OCI-LY3 (cell line): ENCODE measurements around the gene DENND2A.

ENCODE experiments used
- H2AFZ ChIP-seq: fragments of 200-600, 300-600 bp; shearing (Covaris generic); 2 replicates; pipeline ENCODE4 v1.6.0; 2014; ENCODE audit warnings: antibody characterized with exemption, low read depth, low read length
- H3K27ac ChIP-seq: fragments of 200-600, 300-600 bp; sonication (generic); 2 replicates; pipeline ENCODE4 v1.5.1; 2014; ENCODE audit warnings: mild to moderate bottlenecking, low read length, moderate library complexity, mixed read lengths
- H3K27me3 ChIP-seq: fragments of 200-600, 300-600 bp; sonication (generic); 2 replicates; pipeline ENCODE4 v1.6.1; 2014; ENCODE audit warnings: low read depth, low read length, mixed read lengths
- H3K36me3 ChIP-seq: fragments of 200-600, 300-600 bp; sonication (generic); replicated peaks from 2 replicates; pipeline ENCODE3; 2014; ENCODE audit warnings: low read depth, low read length, mixed read lengths
- H3K4me1 ChIP-seq: fragments of 300-600, 200-600 bp; sonication (generic); 2 replicates; pipeline ENCODE4 v1.6.1; 2014; ENCODE audit warnings: low read length, mixed read lengths
- H3K4me2 ChIP-seq: fragments of 200-600, 300-600 bp; sonication (generic); 2 replicates; pipeline ENCODE4 v1.6.1; 2014; ENCODE audit warnings: low read length, mixed read lengths
- H3K4me3 ChIP-seq: fragments of 300-600, 200-600 bp; sonication (generic); 2 replicates; pipeline ENCODE4 v1.5.1; 2014; ENCODE audit warnings: antibody characterized with exemption, mild to moderate bottlenecking, low read length, moderate library complexity
- H3K79me2 ChIP-seq: fragments of 300-600, 200-600 bp; shearing (Covaris generic); 2 replicates; pipeline ENCODE4 v1.6.1; 2014; ENCODE audit warnings: mild to moderate bottlenecking, low read length, mixed read lengths
- H3K9ac ChIP-seq: fragments of 300-600, 200-600 bp; shearing (Covaris generic); 2 replicates; pipeline ENCODE4 v1.6.0; 2014; ENCODE audit warnings: mild to moderate bottlenecking, low read length, moderate library complexity
- H3K9me3 ChIP-seq: fragments of 200-600, 300-600 bp; shearing (Covaris generic); 2 replicates; pipeline ENCODE4 v1.6.1; 2014; ENCODE audit warnings: low read length, mixed read lengths; ENCODE audit not compliant: insufficient read depth
- H4K20me1 ChIP-seq: fragments of 200-600, 300-600 bp; sonication (generic); 2 replicates; pipeline ENCODE4 v1.6.1; 2016; ENCODE audit warnings: low read length, mixed read lengths; ENCODE audit not compliant: insufficient read depth
- CTCF ChIP-seq: fragments of 200-600, 300-600 bp; sonication (generic); IDR thresholded peaks from 2 replicates; pipeline ENCODE4 v1.5.1; 2014; ENCODE audit warnings: antibody characterized with exemption, low read length, low read depth
- EZH2phosphoT487 ChIP-seq: fragments of 200-600 bp; shearing (Covaris generic); IDR thresholded peaks from 2 replicates; pipeline ENCODE4 v1.6.1; 2018; ENCODE audit warnings: antibody characterized with exemption, mixed run types, low read depth

The DENND2A gene

GRCh38 chr7:140497241-140497769, 143.3 kb downstream of the DENND2A start:
- H3K9me3 ChIP-seq = no peaks in the 10 kb centered on the region
- H4K20me1 ChIP-seq = no peaks in the 10 kb centered on the region
- H3K4me1 ChIP-seq = no peaks in the 10 kb centered on the region
- TF ChIP-seq CTCF (no peak), EZH2phosphoT487 (no peak)
- no peak overlapping the region for H3K9ac ChIP-seq
- H3K79me2 ChIP-seq = no peaks in the 10 kb centered on the region
- no peak overlapping the region for H3K4me3 ChIP-seq
- H3K4me2 ChIP-seq = no peak overlapping the region
- no peak overlapping the region for H2AFZ ChIP-seq
- no peaks in the 10 kb centered on the region for H3K36me3 ChIP-seq
- H3K27me3 ChIP-seq = no peaks in the 10 kb centered on the region
- no peak overlapping the region for H3K27ac ChIP-seq

GRCh38 chr7:140495514-140496097, 145.0 kb downstream of the DENND2A start:
- no peak overlapping the region for H3K4me2 ChIP-seq
- no peaks in the 10 kb centered on the region for H4K20me1 ChIP-seq
- no peaks in the 10 kb centered on the region for H3K36me3 ChIP-seq
- H3K27me3 ChIP-seq = no peaks in the 10 kb centered on the region
- H3K9me3 ChIP-seq = no peaks in the 10 kb centered on the region
- no peak overlapping the region for H3K9ac ChIP-seq
- H3K79me2 ChIP-seq = no peaks in the 10 kb centered on the region
- no peak overlapping the region for H2AFZ ChIP-seq
- H3K4me1 ChIP-seq = no peaks in the 10 kb centered on the region
- TF ChIP-seq EZH2phosphoT487 = no peak
- TF ChIP-seq CTCF = no peak
- no peak overlapping the region for H3K27ac ChIP-seq
- H3K4me3 ChIP-seq = no peak overlapping the region

- H3K36me3 ChIP-seq = no peaks in the 10 kb centered on the region
- no peaks in the 10 kb centered on the region for H3K9me3 ChIP-seq
- H4K20me1 ChIP-seq = no peaks in the 10 kb centered on the region
- no peak overlapping the region for H3K4me2 ChIP-seq
- no peak overlapping the region for H3K27ac ChIP-seq
- no peak overlapping the region for H3K9ac ChIP-seq
- no peaks in the 10 kb centered on the region for H3K27me3 ChIP-seq
- H3K4me3 ChIP-seq = no peak overlapping the region
- H3K79me2 ChIP-seq = no peaks in the 10 kb centered on the region
- H2AFZ ChIP-seq = no peak overlapping the region
- TF ChIP-seq CTCF (no peak), EZH2phosphoT487 (no peak)
- H3K4me1 ChIP-seq = no peaks in the 10 kb centered on the region
These were observed 145.7 kb downstream of the DENND2A start for GRCh38 chr7:140494867-140495266.

- H2AFZ ChIP-seq = no peak overlapping the region
- H3K27ac ChIP-seq = no peak overlapping the region
- H3K27me3 ChIP-seq = no peaks in the 10 kb centered on the region; the same call in 1 of the 2 replicates
- no peaks in the 10 kb centered on the region for H3K36me3 ChIP-seq
- H3K79me2 ChIP-seq = no peaks in the 10 kb centered on the region
- no peaks in the 10 kb centered on the region for H4K20me1 ChIP-seq
- TF ChIP-seq EZH2phosphoT487 (no peak), CTCF (no peak)
- no peaks in the 10 kb centered on the region for H3K4me1 ChIP-seq
- H3K9me3 ChIP-seq = no peaks in the 10 kb centered on the region
- no peak overlapping the region for H3K4me2 ChIP-seq
- no peak overlapping the region for H3K9ac ChIP-seq
- H3K4me3 ChIP-seq = no peak overlapping the region
These were observed 151.6 kb downstream of the DENND2A start for GRCh38 chr7:140489026-140489359.
